ENCODE data around the gene LINGO4. TPM values are rescaled to one million over a fixed set of nuclear protein-coding genes. Genes with fewer than 3 reads are reported as not detected.

The LINGO4 gene
- total and polyA plus RNA-seq, 2 donors (not counting 1 experiment from before 2014, with no cell fraction given), result not detected

DNA sequence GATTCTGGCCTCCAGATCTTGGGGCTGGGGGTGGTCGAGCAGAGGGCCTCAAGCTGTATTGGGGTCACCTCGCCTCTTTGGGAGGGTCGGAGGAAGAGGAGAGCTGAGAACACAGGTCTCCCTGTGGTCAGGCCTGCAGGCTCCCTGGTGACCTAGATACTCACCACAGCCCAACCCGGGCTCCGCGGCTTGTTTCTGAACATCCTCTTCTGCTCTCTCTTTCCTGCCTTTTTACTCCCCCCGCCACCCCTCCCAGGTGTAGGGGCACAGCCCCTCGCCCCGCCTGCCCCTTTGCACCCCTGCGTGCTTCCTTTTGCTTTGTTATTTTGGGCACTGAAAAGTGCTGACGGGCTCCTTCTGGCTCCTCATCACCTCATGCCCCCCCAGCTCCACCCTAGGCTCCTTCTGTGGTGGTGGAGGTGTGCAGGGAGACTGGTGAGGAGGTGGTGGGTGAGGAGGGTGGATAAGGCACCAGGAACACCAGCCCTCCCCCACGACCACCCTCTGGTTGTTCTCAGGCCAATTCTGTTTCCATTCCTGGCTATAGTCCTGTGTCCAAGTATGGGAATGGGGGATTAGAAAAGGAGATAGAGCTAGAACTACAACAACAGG, 10.6 kb upstream of the LINGO4 start:
- peaks cover 2% of the 10 kb centered on the region for H3K4me1 Mint-ChIP-seq
- H3K27ac Mint-ChIP-seq, result no peak overlapping the region
- H3K4me1 ChIP-seq (ENCODE audit: control insufficient read depth in 2 of 2, insufficient read depth in 2 of 2, low read length in 2 of 2), result peaks cover 0 to 5% of the 10 kb centered on the region in 2 donors
- H3K9me3 ChIP-seq (ENCODE audit: control extremely low read depth in 1 of 3, control insufficient read depth in 2 of 3, insufficient read depth in 1 of 3, low read length in 2 of 3), result no peaks in the 10 kb centered on the region
- no peak overlapping the region for H3K4me2 ChIP-seq (replicated peaks; ENCODE audit: low read depth, low read length, poor library complexity, severe bottlenecking)
- no peaks in the 10 kb centered on the region for H3K9me3 Mint-ChIP-seq (ENCODE audit: insufficient read depth)
- H3K27ac ChIP-seq (ENCODE audit: low read length in 2 of 2), result no peak overlapping the region
- 0% methylated on average over 6 of the region's 12 CpGs for WGBS (ENCODE audit: insufficient coverage)
- H4K20me1 ChIP-seq (ENCODE audit: control insufficient read depth, insufficient read depth, low read length, poor library complexity, severe bottlenecking), result no peaks in the 10 kb centered on the region
- ATAC-seq (ENCODE audit: low read depth) (no peak), DNase-seq (no peak)
- no peak overlapping the region for H3K4me3 ChIP-seq (ENCODE audit: control extremely low read depth in 1 of 5, extremely low read depth in 1 of 5, insufficient read depth in 1 of 5, low read depth in 2 of 5, low read length in 4 of 5)
- H3K36me3 ChIP-seq (replicated peaks in 1 of 2; ENCODE audit: control extremely low read depth in 1 of 2, control insufficient read depth in 1 of 2, extremely low read depth in 1 of 2, insufficient read depth in 2 of 2, low read length in 1 of 2), result no peaks in the 10 kb centered on the region
- TF ChIP-seq EZH2 (IDR thresholded peaks at IDR 0.05; ENCODE audit: borderline replicate concordance, insufficient read depth, low read depth, low read length, poor library complexity, severe bottlenecking), result no peak
- TF ChIP-seq CTCF (IDR thresholded peaks at IDR 0.05), result no peak
- H3K9ac ChIP-seq (ENCODE audit: low read length), result no peak overlapping the region
- H3K4me3 Mint-ChIP-seq, result no peak overlapping the region
- POLR2A ChIA-PET, result no interaction called here
- intact Hi-C loops (cut with micrococcal nuclease), result no loop called here
- no peaks in the 10 kb centered on the region for H3K79me2 ChIP-seq (ENCODE audit: control insufficient read depth, insufficient read depth, low read length)
- no peak overlapping the region for H2AFZ ChIP-seq (ENCODE audit: insufficient read depth, low read depth, low read length, poor library complexity, severe bottlenecking)
- peaks cover 27% of the 10 kb centered on the region for H3K27me3 Mint-ChIP-seq
- peaks cover 0 to 15% (median 0%) of the 10 kb centered on the region in 4 experiments for H3K27me3 ChIP-seq (replicated peaks in 1 of 4; ENCODE audit: control extremely low read depth in 1 of 4, control insufficient read depth in 3 of 4, insufficient read depth in 4 of 4, low read length in 3 of 4)
- CTCF ChIA-PET, result no interaction called here

DNA sequence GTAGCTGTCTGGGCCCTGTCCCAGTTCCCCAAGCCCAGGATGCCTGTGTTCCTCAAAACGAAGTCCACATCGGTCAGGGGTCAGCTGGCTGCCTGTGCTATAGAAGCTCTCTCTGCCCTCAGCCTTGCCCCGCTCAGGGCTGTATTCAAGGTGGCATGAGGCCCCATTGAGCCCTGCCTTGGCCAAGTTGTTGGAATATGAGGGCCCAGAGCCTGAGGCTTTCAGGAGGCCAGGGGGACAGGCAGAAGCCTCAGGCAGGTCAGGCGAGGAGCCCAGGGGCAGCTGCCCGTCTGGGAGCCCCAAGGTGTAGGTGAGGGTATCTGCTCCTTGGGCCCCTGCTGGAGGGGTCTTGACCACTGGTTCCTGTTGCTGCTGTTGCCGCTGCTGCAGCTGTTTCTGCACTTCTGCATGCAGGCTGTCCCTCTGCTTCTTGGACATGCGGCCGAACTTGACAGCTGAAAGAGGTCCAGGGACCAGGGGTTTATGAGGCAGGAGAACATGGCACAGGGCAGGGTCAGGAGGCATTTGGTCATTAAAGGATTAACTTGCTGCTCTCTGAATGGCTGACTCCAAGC, 9.8 kb upstream of the LINGO4 start:
- Mint-ChIP-seq H3K27ac (no peak overlapping the region), H3K9me3 (ENCODE audit: insufficient read depth) (no peaks in the 10 kb centered on the region), H3K4me3 (no peak overlapping the region), H3K4me1 (peaks cover 2% of the 10 kb centered on the region), H3K27me3 (peaks cover 27% of the 10 kb centered on the region)
- no peak for TF ChIP-seq EZH2 (IDR thresholded peaks at IDR 0.05; ENCODE audit: borderline replicate concordance, insufficient read depth, low read depth, low read length, poor library complexity, severe bottlenecking)
- no peak for TF ChIP-seq CTCF (IDR thresholded peaks at IDR 0.05)
- ChIA-PET POLR2A (no interaction called here), CTCF (no interaction called here)
- Histone ChIP-seq H3K36me3 (replicated peaks in 1 of 2; ENCODE audit: control extremely low read depth in 1 of 2, control insufficient read depth in 1 of 2, extremely low read depth in 1 of 2, insufficient read depth in 2 of 2, low read length in 1 of 2) (no peaks in the 10 kb centered on the region), H3K4me2 (replicated peaks; ENCODE audit: low read depth, low read length, poor library complexity, severe bottlenecking) (no peak overlapping the region), H2AFZ (ENCODE audit: insufficient read depth, low read depth, low read length, poor library complexity, severe bottlenecking) (no peak overlapping the region), H3K9me3 (ENCODE audit: control extremely low read depth in 1 of 3, control insufficient read depth in 2 of 3, insufficient read depth in 1 of 3, low read length in 2 of 3) (no peaks in the 10 kb centered on the region), H3K4me3 (ENCODE audit: control extremely low read depth in 1 of 5, extremely low read depth in 1 of 5, insufficient read depth in 1 of 5, low read depth in 2 of 5, low read length in 4 of 5) (no peak overlapping the region), H3K79me2 (ENCODE audit: control insufficient read depth, insufficient read depth, low read length) (no peaks in the 10 kb centered on the region), H3K27me3 (replicated peaks in 1 of 4; ENCODE audit: control extremely low read depth in 1 of 4, control insufficient read depth in 3 of 4, insufficient read depth in 4 of 4, low read length in 3 of 4) (peaks cover 0 to 15% (median 0%) of the 10 kb centered on the region in 4 experiments), H3K9ac (ENCODE audit: low read length) (no peak overlapping the region), H4K20me1 (ENCODE audit: control insufficient read depth, insufficient read depth, low read length, poor library complexity, severe bottlenecking) (no peaks in the 10 kb centered on the region), H3K4me1 (ENCODE audit: control insufficient read depth in 2 of 2, insufficient read depth in 2 of 2, low read length in 2 of 2) (peaks cover 0 to 5% of the 10 kb centered on the region in 2 donors), H3K27ac (ENCODE audit: low read length in 2 of 2) (no peak overlapping the region)
- intact Hi-C loops (cut with micrococcal nuclease), result no loop called here
- ATAC-seq (ENCODE audit: low read depth), result no peak
- no peak for DNase-seq
- WGBS (ENCODE audit: insufficient coverage), result 94% methylated on average over 8 of the region's 8 CpGs

Data from B cell (primary cell).